ENCODE results near the gene PDGFRB.

DNA sequence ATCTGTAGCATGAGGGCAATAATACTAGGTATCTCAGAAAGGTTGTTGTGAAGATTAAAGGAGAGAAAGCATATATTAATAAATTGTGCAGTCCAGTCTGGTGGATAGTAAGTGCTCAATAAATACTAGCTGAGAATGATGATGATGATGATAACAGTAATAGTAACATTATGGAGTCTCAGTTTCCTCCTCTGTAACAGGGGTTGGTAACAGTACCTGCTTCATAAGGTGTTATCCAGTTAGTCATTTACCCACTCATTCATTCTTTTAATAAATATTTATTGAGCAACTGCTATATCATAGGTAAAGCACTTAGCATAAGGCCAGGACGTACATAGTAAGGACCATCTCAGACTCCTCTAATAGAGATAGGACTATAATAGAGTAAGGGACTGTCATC is 41.8 kb upstream of the PDGFRB start:
- TF ChIP-seq, protein P1, sequence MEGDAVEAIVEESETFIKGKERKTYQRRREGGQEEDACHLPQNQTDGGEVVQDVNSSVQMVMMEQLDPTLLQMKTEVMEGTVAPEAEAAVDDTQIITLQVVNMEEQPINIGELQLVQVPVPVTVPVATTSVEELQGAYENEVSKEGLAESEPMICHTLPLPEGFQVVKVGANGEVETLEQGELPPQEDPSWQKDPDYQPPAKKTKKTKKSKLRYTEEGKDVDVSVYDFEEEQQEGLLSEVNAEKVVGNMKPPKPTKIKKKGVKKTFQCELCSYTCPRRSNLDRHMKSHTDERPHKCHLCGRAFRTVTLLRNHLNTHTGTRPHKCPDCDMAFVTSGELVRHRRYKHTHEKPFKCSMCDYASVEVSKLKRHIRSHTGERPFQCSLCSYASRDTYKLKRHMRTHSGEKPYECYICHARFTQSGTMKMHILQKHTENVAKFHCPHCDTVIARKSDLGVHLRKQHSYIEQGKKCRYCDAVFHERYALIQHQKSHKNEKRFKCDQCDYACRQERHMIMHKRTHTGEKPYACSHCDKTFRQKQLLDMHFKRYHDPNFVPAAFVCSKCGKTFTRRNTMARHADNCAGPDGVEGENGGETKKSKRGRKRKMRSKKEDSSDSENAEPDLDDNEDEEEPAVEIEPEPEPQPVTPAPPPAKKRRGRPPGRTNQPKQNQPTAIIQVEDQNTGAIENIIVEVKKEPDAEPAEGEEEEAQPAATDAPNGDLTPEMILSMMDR (IDR thresholded peaks at IDR 0.05), result no peak
- no peak for TF ChIP-seq POLR2A (IDR thresholded peaks at IDR 0.05)

All from right lobe of liver (tissue), 4 donors.